IgD-negative memory B cell (primary cell): ENCODE data around the gene PARK7. TPM values are rescaled to one million over a fixed set of nuclear protein-coding genes. Genes with fewer than 3 reads are reported as not detected.

Experiments used
- H3K27ac Mint-ChIP-seq, 3 donors: one replicate each; pipeline ENCODE4 v1.8.0; 2020 to 2022; ENCODE audit warnings: mild to moderate bottlenecking in 3 of 3, mixed read lengths in 3 of 3, moderate library complexity in 1 of 3
- H3K27me3 Mint-ChIP-seq: one replicate; pipeline ENCODE4 v1.8.0; 2021; ENCODE audit warnings: mixed read lengths
- H3K36me3 Mint-ChIP-seq: one replicate; pipeline ENCODE4 v1.8.0; 2020; ENCODE audit warnings: mild to moderate bottlenecking, mixed read lengths
- H3K4me1 Mint-ChIP-seq, 3 donors: one replicate each; pipeline ENCODE4 v1.8.0; 2020 to 2022; ENCODE audit warnings: mixed read lengths in 3 of 3, mild to moderate bottlenecking in 1 of 3
- H3K4me3 Mint-ChIP-seq, 4 donors: one replicate each; pipeline ENCODE4 v1.8.0; 2020 to 2022; ENCODE audit warnings: mild to moderate bottlenecking in 4 of 4, mixed read lengths in 4 of 4, moderate library complexity in 3 of 4
- H3K9me3 Mint-ChIP-seq, 3 donors: one replicate each; pipeline ENCODE4 v1.8.0; 2020 to 2021; ENCODE audit warnings: mixed read lengths in 3 of 3, mild to moderate bottlenecking in 1 of 3
- polyA plus RNA-seq: library from polyadenylated mRNA; unstranded; fragments of 300-500 nt; fragmentation: Illumina TruSeq; gene quantifications from one replicate; pipeline ENCODE4 v1.2.3, GENCODE V29; 2021

Gene PARK7
- polyA plus RNA-seq, 1 donor from 2014 or later: 304 TPM

DNA sequence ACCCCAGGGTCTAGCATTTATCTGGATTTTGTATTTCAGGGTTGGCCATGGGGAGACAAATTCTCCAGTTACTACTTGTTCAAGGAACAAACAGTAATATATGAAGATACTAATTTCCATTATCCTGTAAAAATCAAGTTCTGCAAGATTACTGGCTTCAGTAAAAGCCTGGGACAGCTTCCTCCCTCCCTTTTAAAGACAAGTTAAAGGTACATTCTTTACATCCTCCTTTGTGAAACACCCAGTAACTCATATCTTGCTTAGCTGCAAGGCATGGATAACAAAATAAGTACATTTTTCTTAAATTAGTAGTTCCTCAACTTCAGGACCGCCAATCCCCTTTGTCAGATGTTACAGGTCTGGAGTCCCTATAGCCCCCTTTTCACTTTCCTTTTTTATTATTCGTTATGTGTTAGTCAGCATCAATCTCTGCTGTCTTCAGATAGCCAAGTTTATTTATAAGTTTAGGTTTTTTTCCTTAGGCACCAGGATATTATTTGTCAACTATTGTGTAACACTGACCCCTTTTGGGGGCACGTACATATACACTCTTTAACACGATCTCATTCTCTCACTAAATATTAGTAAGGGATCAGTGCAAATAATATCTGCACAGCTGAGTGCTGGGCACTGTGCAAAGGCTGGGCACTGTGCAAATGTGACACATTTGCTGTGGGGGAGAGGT lies 54.8 kb downstream of the PARK7 start:
- no peaks in the 10 kb centered on the region for H3K36me3 Mint-ChIP-seq

DNA sequence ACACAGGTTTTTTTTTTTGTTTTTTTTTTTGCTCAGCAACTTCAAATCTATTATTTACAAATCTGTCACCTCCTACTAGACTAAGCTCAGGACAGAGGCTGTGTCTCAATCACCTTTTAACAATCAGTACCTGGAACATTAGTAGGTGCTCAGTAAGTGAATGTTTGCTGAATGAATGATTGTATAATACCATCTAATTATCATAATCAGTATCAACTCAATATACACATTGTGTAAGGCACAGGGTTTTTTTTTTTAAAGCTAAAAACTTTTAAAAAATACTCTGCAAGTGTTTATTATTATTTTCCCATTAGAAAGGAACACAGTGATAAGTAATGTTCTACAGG lies 55.4 kb downstream of the PARK7 start:
- no peak overlapping the region for H3K4me3 Mint-ChIP-seq
- H3K36me3 Mint-ChIP-seq: no peaks in the 10 kb centered on the region
- H3K27ac Mint-ChIP-seq: no peak overlapping the region
- H3K4me1 Mint-ChIP-seq: peaks cover 0 to 5% (median 2%) of the 10 kb centered on the region in 3 donors
- H3K27me3 Mint-ChIP-seq: peaks cover 16% of the 10 kb centered on the region
- H3K9me3 Mint-ChIP-seq: no peaks in the 10 kb centered on the region

More for the DNA sequence above, 54.8 kb downstream of the PARK7 start:
- Mint-ChIP-seq H3K27me3 (peaks cover 14% of the 10 kb centered on the region), H3K9me3 (no peaks in the 10 kb centered on the region), H3K4me1 (peaks cover 0 to 5% (median 2%) of the 10 kb centered on the region in 3 donors), H3K4me3 (no peak overlapping the region), H3K27ac (no peak overlapping the region)

DNA sequence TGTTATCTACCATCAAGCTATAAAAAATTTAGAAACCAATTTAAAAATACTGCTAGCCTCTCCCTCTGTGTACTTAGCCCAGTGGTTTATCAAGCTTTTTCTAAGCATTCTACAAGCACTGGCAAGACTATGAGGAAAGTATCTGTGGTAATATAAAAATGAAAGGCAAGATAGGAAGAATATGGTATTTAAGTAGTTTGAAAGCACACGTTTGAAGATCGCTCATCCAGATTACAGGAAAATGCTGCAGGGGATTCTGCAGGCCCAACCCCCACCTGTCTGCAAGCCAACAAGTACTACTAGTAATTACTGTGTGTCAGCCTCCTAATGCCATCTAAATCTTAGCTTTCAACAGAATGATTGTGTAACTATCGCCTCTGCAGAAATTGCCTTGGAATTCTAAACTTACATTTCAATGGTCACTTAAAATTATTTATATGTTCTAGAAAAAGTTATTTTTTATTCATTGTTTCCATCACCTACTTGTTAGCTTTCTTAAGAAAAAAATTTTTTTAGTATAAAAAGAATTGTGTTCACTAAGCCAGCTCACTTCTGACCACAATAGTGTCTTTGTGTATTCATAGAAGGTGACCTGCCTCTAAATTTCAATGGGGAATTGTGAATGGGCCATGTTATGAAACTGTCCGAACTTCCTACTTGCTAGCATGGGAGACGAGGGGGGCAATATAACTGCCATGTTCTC lies 56.1 kb downstream of the PARK7 start:
- no peak overlapping the region for H3K27ac Mint-ChIP-seq
- H3K27me3 Mint-ChIP-seq: peaks cover 16% of the 10 kb centered on the region
- no peaks in the 10 kb centered on the region for H3K9me3 Mint-ChIP-seq
- H3K36me3 Mint-ChIP-seq: no peaks in the 10 kb centered on the region
- peaks cover 0 to 3% (median 2%) of the 10 kb centered on the region in 3 donors for H3K4me1 Mint-ChIP-seq
- H3K4me3 Mint-ChIP-seq: no peak overlapping the region

DNA sequence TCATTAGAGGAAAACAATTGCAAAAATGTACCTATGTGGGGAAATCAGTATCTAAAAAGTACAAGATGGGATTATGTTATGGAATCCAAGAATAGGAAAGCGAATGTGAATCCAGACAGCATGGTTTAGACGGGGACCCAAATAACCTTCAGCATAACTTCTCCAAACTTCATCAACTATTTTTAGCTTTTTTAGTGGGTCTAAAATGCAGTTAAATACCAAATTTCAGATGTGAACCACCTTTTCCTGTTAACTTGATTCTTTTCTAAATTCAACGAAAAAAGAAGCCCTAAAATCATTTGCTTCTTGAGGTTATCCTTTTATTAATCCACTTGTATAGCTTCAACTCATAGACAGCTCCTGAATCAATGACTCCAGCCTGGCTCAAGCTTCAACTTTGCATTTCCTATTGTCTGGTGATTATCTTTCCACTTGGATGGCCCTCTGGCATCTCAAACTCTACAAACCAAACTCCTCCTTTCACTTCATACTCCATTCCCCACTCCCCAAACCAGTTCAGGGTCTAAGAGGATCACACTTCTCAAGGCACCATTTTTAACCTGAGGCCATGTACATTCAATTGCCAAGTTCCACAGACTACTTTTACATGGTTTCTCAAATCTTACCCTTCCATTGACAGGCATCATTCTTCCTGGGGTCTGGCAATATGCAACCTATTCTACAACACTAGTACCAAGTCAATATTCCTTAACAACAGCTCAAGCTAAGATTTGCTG lies 57.1 kb downstream of the PARK7 start:
- Mint-ChIP-seq H3K36me3 (no peaks in the 10 kb centered on the region), H3K4me1 (peaks cover 0 to 3% (median 2%) of the 10 kb centered on the region in 3 donors), H3K9me3 (no peaks in the 10 kb centered on the region), H3K4me3 (no peak overlapping the region), H3K27ac (no peak overlapping the region), H3K27me3 (peaks cover 16% of the 10 kb centered on the region)

DNA sequence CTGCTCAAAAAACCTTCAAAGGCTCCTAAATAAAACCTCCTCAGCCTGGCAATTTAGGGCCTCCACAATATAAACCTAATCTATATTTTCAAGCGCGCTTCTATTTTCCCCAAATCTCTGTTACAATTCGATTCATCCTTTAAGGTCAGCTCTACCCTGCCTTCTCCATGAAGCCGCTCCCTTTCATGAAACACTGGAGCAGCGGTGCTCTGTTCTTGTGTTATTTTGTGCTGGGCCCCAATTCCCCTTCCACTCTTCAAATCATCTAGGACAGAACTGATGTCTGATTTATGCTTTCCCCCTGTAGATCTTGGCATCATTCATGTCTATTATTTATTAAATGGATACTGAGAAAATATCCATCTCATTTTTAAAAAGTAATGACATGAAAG lies 57.7 kb downstream of the PARK7 start:
- H3K9me3 Mint-ChIP-seq: no peaks in the 10 kb centered on the region
- no peak overlapping the region for H3K27ac Mint-ChIP-seq
- no peak overlapping the region for H3K4me3 Mint-ChIP-seq
- H3K4me1 Mint-ChIP-seq: peaks cover 0 to 3% (median 2%) of the 10 kb centered on the region in 3 donors
- H3K27me3 Mint-ChIP-seq: peaks cover 16% of the 10 kb centered on the region
- H3K36me3 Mint-ChIP-seq: no peaks in the 10 kb centered on the region

DNA sequence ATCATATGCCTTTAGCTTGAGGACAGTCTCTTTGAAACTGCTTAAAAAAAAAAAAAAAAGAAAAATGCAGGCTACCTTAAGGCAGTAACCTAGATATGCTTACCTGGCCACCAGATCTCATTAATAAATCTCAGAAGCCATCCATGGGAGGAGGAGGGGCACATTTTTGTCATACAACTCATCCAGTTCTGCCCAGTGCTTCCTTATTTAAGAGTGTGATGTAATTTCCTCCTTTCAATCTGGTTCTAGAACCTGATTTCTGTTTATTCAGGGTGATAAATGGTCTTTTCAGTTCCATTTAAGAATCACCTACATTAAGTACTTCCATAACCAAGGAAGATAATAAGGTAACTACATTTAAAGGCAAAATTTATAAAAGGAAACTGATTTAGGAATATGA lies 58.5 kb downstream of the PARK7 start:
- Mint-ChIP-seq H3K9me3 (no peaks in the 10 kb centered on the region), H3K36me3 (no peaks in the 10 kb centered on the region), H3K27me3 (peaks cover 17% of the 10 kb centered on the region), H3K27ac (no peak overlapping the region), H3K4me3 (no peak overlapping the region), H3K4me1 (peaks cover under 1 to 5% (median 3%) of the 10 kb centered on the region in 3 donors)

DNA sequence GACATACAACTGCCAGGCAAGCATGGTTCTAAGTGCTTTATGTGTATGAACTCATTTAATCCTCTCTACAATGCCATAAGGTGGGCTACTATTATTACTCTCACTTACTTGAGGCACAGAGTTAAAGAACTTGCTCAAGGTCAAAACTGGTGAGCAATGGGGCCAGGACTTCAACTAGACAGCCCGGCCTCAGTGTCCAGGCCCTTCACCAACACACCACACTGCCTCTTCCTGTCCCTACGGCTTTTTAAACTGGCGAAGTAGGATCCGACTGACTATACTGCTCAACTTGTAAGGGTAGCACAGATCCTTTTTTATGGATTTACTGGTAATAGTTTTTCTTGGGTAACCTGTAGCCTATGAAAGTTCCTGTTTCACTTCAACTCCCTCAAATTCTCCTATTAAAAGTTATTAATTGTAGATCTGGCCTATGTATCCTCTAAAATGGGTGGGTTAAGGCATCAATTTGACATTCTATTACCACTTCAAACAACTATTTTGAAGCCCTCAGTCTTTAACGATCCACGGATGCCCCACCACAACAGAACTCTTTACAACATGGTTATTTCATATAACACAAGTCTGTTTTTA lies 60.3 kb downstream of the PARK7 start:
- peaks cover 5 to 9% (median 8%) of the 10 kb centered on the region in 3 donors for H3K4me1 Mint-ChIP-seq
- no peaks in the 10 kb centered on the region for H3K36me3 Mint-ChIP-seq
- H3K27me3 Mint-ChIP-seq: peaks cover 14% of the 10 kb centered on the region
- H3K4me3 Mint-ChIP-seq: no peak overlapping the region
- no peaks in the 10 kb centered on the region for H3K9me3 Mint-ChIP-seq
- H3K27ac Mint-ChIP-seq: no peak overlapping the region

DNA sequence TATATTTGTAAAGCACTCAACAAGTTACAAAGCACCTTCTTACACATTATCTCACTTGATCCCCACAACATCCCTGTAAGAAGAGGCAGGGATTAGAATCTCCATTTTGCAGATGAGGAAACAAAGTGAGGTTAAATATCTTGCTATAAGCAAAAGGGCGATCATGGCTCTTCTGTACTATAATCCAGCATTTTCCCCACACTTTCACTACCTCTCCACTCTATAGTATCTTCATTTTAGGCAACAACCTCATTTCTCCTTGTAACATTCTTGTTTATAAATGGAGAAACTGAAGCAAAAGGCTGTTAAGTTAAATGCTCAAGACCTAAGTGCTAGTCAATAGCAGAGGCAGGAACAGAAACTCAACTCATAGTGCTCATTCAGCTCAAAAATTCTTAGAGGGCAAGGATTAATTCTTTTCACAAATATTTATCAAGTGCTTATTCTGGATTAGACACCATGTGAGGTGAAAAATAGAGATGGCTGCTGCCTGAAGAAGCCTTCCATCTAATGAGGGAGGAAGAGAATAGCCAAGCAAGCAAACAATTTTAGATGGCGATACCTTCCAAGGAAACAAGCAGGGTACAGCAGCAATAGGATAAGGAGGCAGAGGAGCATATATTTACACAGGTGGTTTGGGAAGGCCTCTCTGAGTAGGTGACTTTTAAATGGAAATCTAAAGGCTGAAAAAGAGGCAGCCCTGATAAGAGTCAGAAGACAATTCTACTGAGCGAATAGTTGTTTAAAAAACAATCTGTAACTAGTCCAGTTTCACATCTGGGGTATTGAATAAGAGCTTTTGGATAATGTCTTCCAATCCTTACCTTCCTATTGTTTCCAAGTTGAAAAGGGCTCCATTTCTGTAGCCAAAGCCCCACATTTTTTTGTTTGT lies 61.1 kb downstream of the PARK7 start:
- Mint-ChIP-seq H3K36me3 (no peaks in the 10 kb centered on the region), H3K9me3 (no peaks in the 10 kb centered on the region), H3K4me1 (peaks cover 5 to 10% (median 8%) of the 10 kb centered on the region in 3 donors), H3K27me3 (peaks cover 13% of the 10 kb centered on the region), H3K27ac (peak overlapping the region in 1 of 3 donors; percentile 35), H3K4me3 (no peak overlapping the region)

DNA sequence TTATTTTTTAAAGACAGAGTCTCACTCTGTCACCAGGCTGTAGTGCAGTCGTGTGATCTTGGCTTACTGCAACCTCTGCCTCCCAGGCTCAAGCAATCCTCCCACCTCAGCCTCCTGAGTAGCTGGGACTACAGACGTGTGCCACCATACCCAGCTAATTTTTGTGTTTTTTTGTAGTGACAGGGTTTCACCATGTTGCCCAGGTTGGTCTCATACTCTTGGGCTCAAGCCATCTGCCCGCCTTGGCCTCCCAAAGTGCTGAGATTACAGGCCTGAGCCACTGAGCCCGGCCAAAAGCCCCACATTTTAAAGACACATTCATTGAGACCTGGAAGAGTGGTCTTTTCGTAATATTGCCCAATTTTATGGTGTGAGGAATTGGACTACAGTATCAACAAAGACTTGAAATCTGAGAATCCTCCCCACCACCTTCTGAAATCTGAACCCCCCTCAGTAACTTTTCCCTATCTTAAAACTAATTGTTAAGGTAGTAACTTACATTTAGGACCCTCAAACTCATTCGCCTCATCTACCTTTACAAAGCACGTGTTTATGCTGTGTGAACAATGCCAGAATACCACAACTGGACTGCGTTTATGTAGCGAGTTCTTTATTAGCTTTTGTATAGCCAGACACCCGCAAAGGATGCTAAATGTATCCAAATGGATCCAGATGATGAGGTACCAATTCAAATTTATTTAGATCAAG lies 61.9 kb downstream of the PARK7 start:
- peaks cover 13% of the 10 kb centered on the region for H3K27me3 Mint-ChIP-seq
- peak overlapping the region in 1 of 4 donors; percentile 12 for H3K4me3 Mint-ChIP-seq
- no peak overlapping the region for H3K27ac Mint-ChIP-seq
- H3K4me1 Mint-ChIP-seq: peaks cover 5 to 10% (median 8%) of the 10 kb centered on the region in 3 donors
- H3K36me3 Mint-ChIP-seq: no peaks in the 10 kb centered on the region
- H3K9me3 Mint-ChIP-seq: no peaks in the 10 kb centered on the region

DNA sequence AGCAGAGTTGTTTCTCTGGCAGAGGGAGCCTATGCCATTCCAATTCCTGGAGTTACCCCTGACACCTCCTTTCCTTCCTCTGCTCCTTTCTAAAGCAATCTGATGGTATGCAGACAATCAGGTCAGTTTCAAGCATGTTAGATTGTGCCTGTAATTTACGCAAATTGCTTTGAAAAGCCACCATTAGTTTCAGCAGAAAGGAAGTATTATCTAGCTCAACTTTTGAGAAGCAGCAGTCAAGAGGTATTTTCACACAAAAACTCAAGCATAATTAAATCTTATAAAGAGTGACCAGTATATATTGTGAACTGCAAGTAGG lies 62.4 kb downstream of the PARK7 start:
- peaks cover 11% of the 10 kb centered on the region for H3K27me3 Mint-ChIP-seq
- peak overlapping the region in 1 of 4 donors; percentile 12 for H3K4me3 Mint-ChIP-seq
- H3K27ac Mint-ChIP-seq: no peak overlapping the region
- H3K36me3 Mint-ChIP-seq: no peaks in the 10 kb centered on the region
- no peaks in the 10 kb centered on the region for H3K9me3 Mint-ChIP-seq
- H3K4me1 Mint-ChIP-seq: peaks cover 5 to 10% (median 8%) of the 10 kb centered on the region in 3 donors

DNA sequence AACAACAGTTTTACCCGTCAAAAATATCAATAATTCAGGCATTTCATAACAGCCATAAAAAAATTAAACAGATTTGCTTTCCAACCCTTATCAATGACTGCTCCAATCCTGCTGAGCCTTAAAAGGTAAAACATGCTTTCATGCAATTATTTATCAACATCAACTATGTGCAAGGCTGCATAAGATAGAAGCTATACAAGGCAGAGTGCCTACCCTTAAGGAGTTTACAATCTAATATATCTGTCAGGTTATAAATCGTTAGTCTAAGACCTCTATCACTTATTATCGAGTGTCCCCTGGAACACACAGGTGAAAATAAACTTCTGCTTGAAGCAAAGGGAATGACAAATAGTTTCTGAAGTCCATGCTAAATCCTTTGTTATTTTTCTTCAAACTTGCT lies 62.8 kb downstream of the PARK7 start:
- H3K27me3 Mint-ChIP-seq: peaks cover 9% of the 10 kb centered on the region
- H3K4me1 Mint-ChIP-seq: peaks cover 5 to 10% (median 8%) of the 10 kb centered on the region in 3 donors
- no peak overlapping the region for H3K27ac Mint-ChIP-seq
- H3K9me3 Mint-ChIP-seq: no peaks in the 10 kb centered on the region
- H3K4me3 Mint-ChIP-seq: peak overlapping the region in 1 of 4 donors; percentile 12
- H3K36me3 Mint-ChIP-seq: no peaks in the 10 kb centered on the region

DNA sequence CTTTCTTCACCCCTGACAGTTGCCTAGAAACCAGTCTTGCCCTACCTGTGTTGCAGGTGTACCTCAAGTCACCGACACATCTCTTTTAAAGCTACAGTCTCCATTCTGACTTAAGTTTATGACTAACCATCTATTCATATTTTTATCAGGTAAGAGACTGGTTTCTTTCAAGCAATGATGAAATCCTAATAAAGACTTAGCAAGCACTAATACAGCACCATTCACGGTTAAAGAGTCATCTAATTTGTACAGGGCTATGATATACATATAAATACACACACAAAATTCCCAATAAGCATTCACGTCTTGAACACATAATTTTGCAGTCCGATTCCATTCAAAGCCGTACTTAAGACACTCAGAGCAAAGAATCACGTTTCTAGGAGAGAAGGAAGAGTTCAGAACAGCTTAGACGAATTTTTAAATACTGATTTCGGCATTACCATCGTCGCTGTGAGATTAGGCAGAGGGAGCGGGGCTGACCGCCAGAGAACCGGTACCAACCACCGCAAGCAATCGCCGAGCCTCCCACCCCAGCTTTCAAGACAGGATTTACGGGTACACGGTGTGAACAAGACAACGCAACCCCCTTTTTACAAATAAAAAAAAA lies 63.7 kb downstream of the PARK7 start:
- H3K27ac Mint-ChIP-seq: peak overlapping the region; percentile 4 to 54 (median 40)
- no peaks in the 10 kb centered on the region for H3K9me3 Mint-ChIP-seq
- H3K36me3 Mint-ChIP-seq: no peaks in the 10 kb centered on the region
- peaks cover 9% of the 10 kb centered on the region for H3K27me3 Mint-ChIP-seq
- H3K4me1 Mint-ChIP-seq: peaks cover 5 to 10% (median 8%) of the 10 kb centered on the region in 3 donors
- H3K4me3 Mint-ChIP-seq: peak overlapping the region; percentile 83 to 97 (median 90)

DNA sequence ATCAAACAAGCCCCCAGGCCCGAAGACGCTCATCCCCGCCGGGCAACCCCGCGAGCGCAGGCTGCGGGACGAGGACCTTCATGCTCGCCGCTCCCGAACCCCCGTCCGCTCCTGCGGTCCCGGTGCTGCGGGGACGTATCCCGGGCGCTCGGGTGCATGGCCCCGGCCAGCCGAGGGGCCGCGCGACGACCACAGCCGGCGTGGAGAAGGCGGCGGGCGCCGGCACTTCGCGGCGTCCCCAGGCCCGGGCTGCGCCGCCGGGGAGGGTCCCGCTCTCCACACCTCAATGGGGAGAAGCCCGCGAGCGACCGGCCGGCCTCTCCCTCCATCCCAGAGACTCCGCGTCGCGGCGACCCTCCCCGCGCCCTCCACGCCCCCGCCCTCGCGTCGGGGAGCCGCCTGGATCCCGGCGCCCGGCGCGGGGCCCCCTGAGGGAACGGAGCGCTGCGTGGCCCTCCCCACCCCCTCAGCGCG lies 64.2 kb downstream of the PARK7 start:
- peaks cover 9% of the 10 kb centered on the region for H3K27me3 Mint-ChIP-seq
- no peaks in the 10 kb centered on the region for H3K9me3 Mint-ChIP-seq
- H3K36me3 Mint-ChIP-seq: no peaks in the 10 kb centered on the region
- peak overlapping the region in 1 of 3 donors; percentile 4 for H3K27ac Mint-ChIP-seq
- peaks cover 5 to 10% (median 8%) of the 10 kb centered on the region in 3 donors for H3K4me1 Mint-ChIP-seq
- H3K4me3 Mint-ChIP-seq: peak overlapping the region; percentile 83 to 97 (median 90)
